ENCODE results near the gene CDCP1.

DNA sequence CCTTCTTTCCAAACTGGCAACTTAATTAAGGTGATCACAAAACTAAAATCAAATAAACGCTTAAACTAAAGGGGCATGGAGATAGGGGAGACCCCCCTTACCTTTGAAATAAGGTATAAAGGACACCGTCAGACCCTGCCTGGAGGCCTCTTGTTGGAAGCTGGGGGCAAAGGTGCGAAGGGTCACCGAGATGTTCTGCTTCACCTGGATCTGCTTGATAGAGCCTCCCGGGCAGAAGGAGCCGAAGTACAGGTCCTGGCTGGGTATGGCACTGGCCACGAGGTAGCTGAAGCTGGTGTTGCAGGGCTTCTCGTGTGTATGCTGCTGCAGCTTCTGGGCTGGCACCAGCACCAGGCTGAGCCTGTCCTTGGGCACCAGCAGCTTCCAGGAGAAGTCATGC is 53.0 kb downstream of the CDCP1 start:
- TF ChIP-seq, protein P1, sequence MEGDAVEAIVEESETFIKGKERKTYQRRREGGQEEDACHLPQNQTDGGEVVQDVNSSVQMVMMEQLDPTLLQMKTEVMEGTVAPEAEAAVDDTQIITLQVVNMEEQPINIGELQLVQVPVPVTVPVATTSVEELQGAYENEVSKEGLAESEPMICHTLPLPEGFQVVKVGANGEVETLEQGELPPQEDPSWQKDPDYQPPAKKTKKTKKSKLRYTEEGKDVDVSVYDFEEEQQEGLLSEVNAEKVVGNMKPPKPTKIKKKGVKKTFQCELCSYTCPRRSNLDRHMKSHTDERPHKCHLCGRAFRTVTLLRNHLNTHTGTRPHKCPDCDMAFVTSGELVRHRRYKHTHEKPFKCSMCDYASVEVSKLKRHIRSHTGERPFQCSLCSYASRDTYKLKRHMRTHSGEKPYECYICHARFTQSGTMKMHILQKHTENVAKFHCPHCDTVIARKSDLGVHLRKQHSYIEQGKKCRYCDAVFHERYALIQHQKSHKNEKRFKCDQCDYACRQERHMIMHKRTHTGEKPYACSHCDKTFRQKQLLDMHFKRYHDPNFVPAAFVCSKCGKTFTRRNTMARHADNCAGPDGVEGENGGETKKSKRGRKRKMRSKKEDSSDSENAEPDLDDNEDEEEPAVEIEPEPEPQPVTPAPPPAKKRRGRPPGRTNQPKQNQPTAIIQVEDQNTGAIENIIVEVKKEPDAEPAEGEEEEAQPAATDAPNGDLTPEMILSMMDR (IDR thresholded peaks at IDR 0.05) = no peak
- no peak for TF ChIP-seq POLR2A (IDR thresholded peaks at IDR 0.05)
